ENCODE measurements around the gene WNT3.
"Not testable (repeated sequence)": the region's sequence is repeated elsewhere in the genome, so short reads cannot be mapped to it uniquely, and the experiment has no call there.

WNT3 gene

DNA sequence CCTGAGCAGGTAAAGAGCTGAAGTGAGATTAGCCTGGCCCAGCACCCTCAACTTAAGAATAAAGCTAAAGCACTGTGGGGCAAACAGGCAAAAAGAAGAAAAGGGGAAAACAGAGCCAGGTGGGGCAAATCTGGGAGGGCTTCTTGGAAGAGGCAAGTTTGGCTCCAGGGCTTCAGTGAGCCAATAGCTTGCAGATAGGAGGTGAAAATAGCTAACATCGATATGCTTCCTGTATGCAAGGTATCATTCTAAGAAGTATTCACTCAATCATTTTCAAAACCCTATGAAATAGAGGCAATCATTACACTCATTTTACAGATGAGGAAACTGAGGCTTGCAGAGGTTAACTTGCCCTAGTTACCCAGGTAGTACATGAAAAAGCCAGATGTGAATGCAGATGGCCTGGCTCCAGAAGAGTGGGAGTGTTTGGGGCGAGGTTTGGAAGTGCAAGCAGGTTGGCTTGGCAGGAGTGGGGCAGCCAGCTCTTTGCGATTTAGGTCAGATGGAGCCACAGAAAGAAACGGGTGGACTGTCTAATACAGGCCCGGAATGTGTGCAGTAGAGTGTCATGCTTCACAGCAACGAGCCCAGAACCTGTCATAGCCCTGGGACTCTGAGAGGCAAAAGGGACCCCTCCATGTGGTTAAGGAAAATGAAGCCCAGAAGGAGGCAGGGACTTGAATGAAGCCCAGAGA is 5.7 kb downstream of the WNT3 start:
- DNase-seq (ENCODE audit: low spot score): no peak

DNA sequence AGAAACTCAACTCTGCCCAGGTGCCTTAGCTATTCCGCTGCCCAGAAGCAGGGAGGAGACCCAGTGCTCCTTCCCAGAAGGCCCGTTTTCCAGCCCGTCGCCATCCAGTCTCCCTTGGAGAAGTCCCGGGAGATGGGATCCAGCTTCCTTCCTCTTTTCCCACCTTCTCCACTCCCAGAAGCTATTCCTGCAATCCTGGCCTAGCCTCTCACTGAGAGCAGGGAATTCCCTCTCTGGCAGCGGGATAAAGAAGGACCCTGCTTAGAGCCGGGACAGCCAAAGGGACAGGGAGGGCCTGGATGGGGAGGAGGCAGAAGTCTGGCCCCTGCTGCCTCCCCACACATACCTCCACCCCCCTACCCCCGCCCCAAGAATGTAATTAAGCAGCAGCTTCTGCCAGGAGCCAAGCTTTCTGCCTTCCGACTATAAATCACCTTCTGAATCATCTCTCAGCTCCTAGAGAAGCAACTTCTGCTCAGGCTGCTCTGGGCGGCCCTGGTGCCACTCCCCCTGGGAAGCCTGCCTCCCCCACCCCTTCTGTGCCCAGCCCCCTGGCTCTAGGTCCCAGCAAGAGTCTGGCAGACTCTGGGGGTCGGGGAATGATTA is 6.4 kb downstream of the WNT3 start:
- DNase-seq (ENCODE audit: low spot score): no peak

- no peak for DNase-seq (ENCODE audit: low spot score)
Measured at GRCh38 chr17:46810837-46811236, 7.7 kb downstream of the WNT3 start.

- no peak for DNase-seq (ENCODE audit: low spot score)
Measured at GRCh38 chr17:46809110-46809571, 9.4 kb downstream of the WNT3 start.

DNA sequence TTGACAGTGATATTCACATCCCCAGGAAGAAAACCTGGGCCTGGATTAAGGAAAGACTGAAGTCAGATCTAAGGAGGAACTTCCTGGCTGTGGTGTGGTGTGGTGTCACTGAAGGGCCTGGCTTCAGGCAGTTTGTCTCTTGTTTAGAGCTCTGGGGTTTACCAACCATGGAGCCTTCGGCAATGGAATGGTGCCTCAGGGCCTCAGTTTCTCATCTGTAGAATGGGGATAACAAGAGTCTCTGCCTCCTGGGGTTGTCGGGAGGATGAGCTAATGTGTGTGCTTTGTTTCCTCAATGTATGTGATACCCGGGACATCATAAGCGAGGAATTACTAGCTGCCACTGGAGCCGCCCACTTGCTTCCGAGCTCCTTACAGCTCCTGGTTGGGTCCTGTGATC is 12.7 kb downstream of the WNT3 start:
- DNase-seq (ENCODE audit: low spot score): no peak

GRCh38 chr17:46803544-46803943 is 14.9 kb downstream of the WNT3 start:
- no peak for DNase-seq (ENCODE audit: low spot score)

DNA sequence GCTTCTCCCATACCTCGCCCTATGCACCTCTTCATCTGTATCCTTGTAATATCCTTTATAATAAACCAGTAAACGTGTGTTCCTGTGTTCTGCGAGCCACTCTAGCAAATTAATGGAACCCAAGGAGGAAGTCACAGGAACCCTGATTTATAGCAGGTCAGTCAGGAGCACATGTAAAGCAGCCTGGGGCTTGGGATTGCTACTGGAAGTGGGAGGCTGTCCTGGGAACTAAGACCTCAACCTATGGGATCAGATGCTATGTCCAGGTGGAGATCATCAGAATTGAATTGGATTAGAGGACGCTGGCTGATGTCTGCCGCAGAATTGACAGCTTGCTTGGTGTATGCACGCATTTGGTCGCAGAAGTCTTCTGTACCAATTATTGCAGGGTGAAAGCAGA is 15.7 kb downstream of the WNT3 start:
- DNase-seq (ENCODE audit: low spot score): no peak

GRCh38 chr17:46800573-46800972 is 17.9 kb downstream of the WNT3 start:
- no peak for DNase-seq (ENCODE audit: low spot score)

- no peak for DNase-seq (ENCODE audit: low spot score)
Measured at GRCh38 chr17:46796956-46797530, 21.4 kb downstream of the WNT3 start.

- no peak for DNase-seq (ENCODE audit: low spot score)
Measured at GRCh38 chr17:46796524-46796923, 22.0 kb downstream of the WNT3 start.

DNA sequence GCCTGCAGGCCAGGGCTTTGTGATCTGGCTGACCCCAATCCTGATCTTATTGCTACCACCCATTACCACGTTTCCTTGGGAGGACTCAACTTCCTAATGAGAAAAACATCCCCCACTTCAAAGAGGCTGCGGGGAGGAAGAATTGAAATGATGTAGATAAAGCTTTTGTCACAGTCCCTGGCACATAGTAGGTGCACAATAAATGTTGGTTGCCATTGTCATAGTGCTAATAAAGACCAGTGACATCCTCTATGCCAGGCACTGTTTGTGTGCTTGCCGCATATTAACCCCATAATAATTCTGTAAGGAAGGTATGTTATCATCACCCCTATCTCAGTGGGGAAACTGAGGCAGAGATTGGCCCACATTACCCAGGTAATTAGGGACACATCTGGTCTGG is 22.4 kb downstream of the WNT3 start:
- no peak for DNase-seq (ENCODE audit: low spot score)

- DNase-seq (ENCODE audit: low spot score): no peak
Measured at GRCh38 chr17:46795379-46795952, 23.0 kb downstream of the WNT3 start.

DNA sequence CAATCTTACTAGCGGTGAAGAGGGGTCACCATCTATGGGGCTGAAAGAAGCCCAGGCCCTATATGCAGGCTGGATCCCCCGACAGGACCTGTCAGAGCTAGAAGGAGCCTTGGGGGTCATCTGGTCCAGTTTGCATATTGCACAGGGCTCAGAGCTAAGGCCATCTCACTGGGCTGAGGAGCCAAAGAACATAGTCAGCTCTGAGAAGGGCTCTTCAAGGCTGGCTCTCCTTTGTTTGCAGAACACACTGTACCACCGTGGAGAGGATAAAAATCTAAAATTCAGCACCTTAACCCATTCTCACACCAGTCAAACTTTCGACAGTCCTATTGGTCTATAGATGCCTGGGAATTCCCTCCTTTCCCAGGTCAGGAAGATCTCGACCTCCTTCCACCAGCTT is 24.2 kb downstream of the WNT3 start:
- DNase-seq (ENCODE audit: low spot score): no peak

DNA sequence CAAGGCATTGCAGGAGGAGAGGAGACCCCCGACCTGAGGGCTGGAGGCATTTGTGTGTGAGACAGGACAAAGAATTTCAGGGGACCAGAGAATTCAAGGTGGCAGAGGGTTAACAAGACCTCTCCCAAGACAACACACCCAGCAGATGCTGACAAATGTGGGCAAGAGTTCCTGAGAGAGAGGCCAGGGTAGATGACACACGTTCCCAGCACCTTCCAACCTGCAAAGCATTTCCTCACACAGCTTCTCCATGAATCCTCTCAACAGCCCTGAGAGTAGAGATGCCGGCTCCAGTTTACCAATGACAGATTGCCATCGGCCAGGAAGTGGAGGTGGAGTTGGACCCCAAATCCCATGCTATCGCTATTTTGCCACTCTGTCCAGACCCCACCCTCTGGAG is 25.0 kb downstream of the WNT3 start:
- no peak for DNase-seq (ENCODE audit: low spot score)

- DNase-seq (ENCODE audit: low spot score): not testable (repeated sequence)
Measured at GRCh38 chr17:46793023-46793422, 25.5 kb downstream of the WNT3 start.

DNA sequence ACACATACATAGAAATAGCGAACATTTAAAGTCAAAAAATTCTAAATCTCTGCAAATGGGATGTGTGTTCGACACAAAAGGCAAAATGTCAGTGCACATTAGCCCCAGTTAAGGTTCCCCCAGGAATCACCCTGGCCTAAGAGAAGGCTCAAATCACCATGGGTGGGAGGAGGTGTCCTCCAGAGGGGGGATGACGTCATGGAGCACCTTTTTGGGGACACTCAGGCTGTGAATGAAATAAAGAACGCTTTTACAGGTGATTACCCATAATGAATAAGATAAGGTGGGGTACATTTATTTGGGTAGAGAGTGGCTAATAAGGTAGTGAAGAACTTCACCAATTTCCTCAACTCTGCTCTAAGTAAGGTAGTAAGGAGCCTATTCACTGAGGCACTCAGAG is 26.4 kb downstream of the WNT3 start:
- DNase-seq (ENCODE audit: low spot score): no peak

- no peak for DNase-seq (ENCODE audit: low spot score)
Measured at GRCh38 chr17:46791531-46791930, 27.0 kb downstream of the WNT3 start.

DNA sequence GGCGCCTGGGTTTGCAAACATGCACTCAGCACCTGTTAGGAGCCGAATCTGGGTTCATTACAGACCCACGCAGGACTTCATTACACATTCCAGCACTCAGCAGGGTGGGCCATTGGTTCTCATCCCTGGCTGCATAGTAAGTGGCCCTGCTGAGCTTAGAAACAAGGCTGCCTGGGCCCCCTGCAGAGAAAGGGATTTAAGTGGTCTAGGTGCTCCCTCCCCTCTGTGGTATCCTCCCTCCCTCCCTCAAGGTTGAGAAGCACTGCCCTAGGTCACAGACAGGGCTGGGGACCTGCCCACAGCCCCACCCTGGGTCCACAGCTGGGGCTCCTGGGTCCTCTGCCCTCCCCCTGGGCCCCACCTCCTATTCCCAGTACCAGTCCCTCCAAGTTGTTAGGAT is 28.3 kb downstream of the WNT3 start:
- no peak for DNase-seq (ENCODE audit: low spot score)

- no peak for DNase-seq (ENCODE audit: low spot score)
Measured at GRCh38 chr17:46789610-46790009, 28.9 kb downstream of the WNT3 start.

GRCh38 chr17:46788796-46789195 is 29.7 kb downstream of the WNT3 start:
- DNase-seq (ENCODE audit: low spot score): no peak

DNA sequence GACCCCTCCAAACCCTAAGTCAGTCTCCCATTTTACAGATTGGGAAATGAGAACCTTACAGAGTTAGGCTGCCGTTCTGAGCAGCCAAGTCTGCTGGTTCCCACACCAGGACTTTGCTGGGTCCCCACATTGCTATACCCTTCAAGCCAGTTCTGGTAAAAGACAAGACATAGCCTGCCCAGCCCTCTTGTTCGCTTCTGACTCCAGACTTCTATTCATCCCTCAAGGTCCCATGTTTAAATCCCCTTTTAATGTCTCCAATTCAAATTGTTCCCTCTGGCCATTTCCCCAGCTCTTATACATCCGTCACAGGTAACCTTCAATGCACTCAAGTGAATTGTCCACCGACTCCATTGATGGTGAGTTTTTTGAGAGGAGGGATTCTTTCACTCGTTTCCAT is 30.2 kb downstream of the WNT3 start:
- DNase-seq (ENCODE audit: low spot score): no peak

- DNase-seq (ENCODE audit: low spot score): no peak
Measured at GRCh38 chr17:46787478-46787877, 31.0 kb downstream of the WNT3 start.

DNA sequence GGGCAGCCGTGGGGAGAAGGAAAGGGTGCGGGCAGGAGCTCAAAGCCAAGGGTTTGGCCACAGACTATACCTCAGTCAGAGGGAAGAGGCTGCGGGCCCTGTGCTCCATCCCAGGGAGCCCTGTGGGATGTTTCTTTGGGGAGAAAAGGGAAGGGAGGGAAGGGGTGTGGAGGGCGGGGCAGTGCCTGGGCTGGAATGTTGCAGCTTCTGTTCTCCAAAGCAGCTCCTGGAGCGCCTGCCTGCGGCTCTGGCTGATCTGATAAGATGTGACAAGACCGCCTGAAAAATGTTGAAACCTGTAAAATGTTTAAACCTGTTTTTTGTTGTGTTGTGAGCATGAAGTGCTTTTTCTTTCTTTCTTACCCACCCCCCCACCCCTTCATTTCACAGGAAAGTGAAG is 32.8 kb downstream of the WNT3 start:
- DNase-seq (ENCODE audit: low spot score): no peak
